Esophagus muscularis mucosa (tissue), 4 donors: ENCODE data around the gene HBZ. TPM values are rescaled to one million over a fixed set of nuclear protein-coding genes. Genes with fewer than 3 reads are reported as not detected.
A peak's percentile ranks its signal among the peaks of the same experiment; 100 is the strongest.
"Not testable (repeated sequence)": the region's sequence is repeated elsewhere in the genome, so short reads cannot be mapped to it uniquely, and the experiment has no call there.

ENCODE experiments used
- DNase-seq: peaks from one replicate; pipeline ENCODE4 v3.0.0-alpha.2; 2017; ENCODE audit errors: extremely low spot score
- H3K27ac ChIP-seq, 4 donors: fragments of 200-600 bp; sonication (generic); replicated peaks in 1 of 4; 1 replicate in 3 of 4; 2 replicates in 1 of 4; pipeline ENCODE4 v1.5.1; 2016 to 2019; ENCODE audit warnings: mild to moderate bottlenecking in 1 of 4
- H3K27me3 ChIP-seq, 4 donors: fragments of 200-600 bp; sonication (generic); one replicate each; pipeline versions ENCODE4 v1.5.1 to v1.6.0; 2016 to 2019
- H3K36me3 ChIP-seq, 4 donors: fragments of 200-600 bp; sonication (generic); one replicate each; pipeline ENCODE4 v1.5.1; 2016 to 2019
- H3K4me1 ChIP-seq, 4 donors: fragments of 200-600 bp; sonication (generic); one replicate each; pipeline ENCODE4 v1.5.1; 2016 to 2019
- H3K4me3 ChIP-seq, 4 donors: fragments of 200-600 bp; sonication (generic); 1 replicate in 2 of 4; 2 replicates in 2 of 4; pipeline ENCODE4 v1.5.1; 2016 to 2019; ENCODE audit warnings: mild to moderate bottlenecking in 4 of 4, moderate library complexity in 1 of 4
- H3K9me3 ChIP-seq, 4 donors: fragments of 200-600 bp; sonication (generic); 1 replicate in 3 of 4; 2 replicates in 1 of 4; pipeline ENCODE4 v1.5.1; 2016 to 2019
- EP300 ChIP-seq: sonication (generic); formaldehyde crosslinking; IDR thresholded peaks from one replicate; pipeline ENCODE4 v1.6.1; 2017; ENCODE audit warnings: antibody characterized with exemption
- POLR2A ChIP-seq: fragments of 450-650 bp; IDR thresholded peaks from one replicate; pipeline ENCODE4 v1.6.1; 2017; ENCODE audit warnings: antibody characterized with exemption, moderate library complexity, mild to moderate bottlenecking, low read depth
- POLR2AphosphoS5 ChIP-seq, 2 donors: sonication (generic); formaldehyde crosslinking; IDR thresholded peaks; one replicate each; pipeline ENCODE4 v1.6.1; 2017; ENCODE audit warnings: antibody characterized with exemption in 2 of 2
- WGBS: methylation state at CpG from one replicate; pipeline ENCODE4 v1.1.5; 2018; 5-methylcytosine and 5-hydroxymethylcytosine counted together
- intact Hi-C: fragments of 100-400 bp; cut with DNase I; formaldehyde crosslinking; loops from one replicate; pipeline ENCODE4 v1.15.1; 2023
- total RNA-seq, 4 donors: library from RNA; depleted of rRNA; stranded (reverse); fragments of >200 nt; gene quantifications; one replicate each; pipeline versions ENCODE4 v1.1.0 to v1.2.1, GENCODE V29; 2016
- TF ChIP-seq, protein P1 (sequence below), 3 experiments: fragments of 200-600 bp in 2 of 3; fragments of 450-650 bp in 1 of 3; sonication (generic) in 2 of 3; IDR thresholded peaks; one replicate each; pipeline ENCODE4 v1.5.1; 2017 to 2019; ENCODE audit warnings: antibody characterized with exemption in 3 of 3, mild to moderate bottlenecking in 2 of 3, moderate library complexity in 1 of 3

Gene HBZ
- total RNA-seq, 4 donors from 2014 or later: not detected

DNA sequence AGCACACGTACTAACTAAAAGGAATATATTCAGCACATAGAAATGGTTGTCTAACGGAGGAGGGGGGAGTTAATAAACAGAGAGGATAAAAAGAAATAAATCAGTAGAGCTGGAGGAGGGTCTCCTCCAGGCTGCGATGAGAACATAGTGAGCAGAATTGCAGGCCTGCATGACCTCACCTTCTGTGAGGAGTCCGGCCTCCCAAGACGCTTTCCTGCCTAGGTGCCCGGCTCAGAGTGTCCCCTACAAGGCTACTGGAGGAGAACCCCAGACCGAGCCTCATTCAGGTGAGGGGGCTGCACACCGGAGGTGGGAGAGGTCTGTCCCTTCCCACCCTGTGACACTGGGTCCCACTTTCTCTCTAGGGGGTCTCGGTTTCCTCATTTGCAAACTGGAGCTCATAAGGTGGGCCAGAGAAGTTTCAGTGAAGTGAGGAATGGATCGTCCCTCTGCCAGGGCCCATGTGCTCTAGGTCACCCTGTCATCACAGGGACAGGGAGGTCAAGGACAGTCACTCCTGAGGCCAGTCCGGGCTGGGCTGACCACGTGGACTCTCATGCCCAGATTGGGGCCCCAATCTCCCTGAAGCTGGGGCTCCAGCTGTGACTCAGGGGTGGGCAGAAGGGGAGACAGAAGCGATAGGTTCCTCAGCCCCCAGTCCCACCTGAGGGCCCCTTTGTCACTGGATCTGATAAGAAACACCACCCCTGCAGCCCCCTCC, 10.0 kb downstream of the HBZ start:
- 93% methylated on average over 12 of the region's 13 CpGs for WGBS
- TF ChIP-seq, protein P1, sequence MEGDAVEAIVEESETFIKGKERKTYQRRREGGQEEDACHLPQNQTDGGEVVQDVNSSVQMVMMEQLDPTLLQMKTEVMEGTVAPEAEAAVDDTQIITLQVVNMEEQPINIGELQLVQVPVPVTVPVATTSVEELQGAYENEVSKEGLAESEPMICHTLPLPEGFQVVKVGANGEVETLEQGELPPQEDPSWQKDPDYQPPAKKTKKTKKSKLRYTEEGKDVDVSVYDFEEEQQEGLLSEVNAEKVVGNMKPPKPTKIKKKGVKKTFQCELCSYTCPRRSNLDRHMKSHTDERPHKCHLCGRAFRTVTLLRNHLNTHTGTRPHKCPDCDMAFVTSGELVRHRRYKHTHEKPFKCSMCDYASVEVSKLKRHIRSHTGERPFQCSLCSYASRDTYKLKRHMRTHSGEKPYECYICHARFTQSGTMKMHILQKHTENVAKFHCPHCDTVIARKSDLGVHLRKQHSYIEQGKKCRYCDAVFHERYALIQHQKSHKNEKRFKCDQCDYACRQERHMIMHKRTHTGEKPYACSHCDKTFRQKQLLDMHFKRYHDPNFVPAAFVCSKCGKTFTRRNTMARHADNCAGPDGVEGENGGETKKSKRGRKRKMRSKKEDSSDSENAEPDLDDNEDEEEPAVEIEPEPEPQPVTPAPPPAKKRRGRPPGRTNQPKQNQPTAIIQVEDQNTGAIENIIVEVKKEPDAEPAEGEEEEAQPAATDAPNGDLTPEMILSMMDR (IDR thresholded peaks at IDR 0.05): no peak
- TF ChIP-seq EP300: no peak
- no peak for TF ChIP-seq POLR2AphosphoS5 (IDR thresholded peaks at IDR 0.05)
- TF ChIP-seq POLR2A: no peak
- no peak for DNase-seq
- Histone ChIP-seq H3K4me1 (peaks cover 19 to 21% (median 20%) of the 10 kb centered on the region in 4 donors), H3K27ac (no peak overlapping the region), H3K4me3 (no peak overlapping the region), H3K9me3 (no peaks in the 10 kb centered on the region), H3K36me3 (no peaks in the 10 kb centered on the region), H3K27me3 (peaks cover 10 to 83% (median 25%) of the 10 kb centered on the region in 4 donors)
- intact Hi-C loops: no loop called here

DNA sequence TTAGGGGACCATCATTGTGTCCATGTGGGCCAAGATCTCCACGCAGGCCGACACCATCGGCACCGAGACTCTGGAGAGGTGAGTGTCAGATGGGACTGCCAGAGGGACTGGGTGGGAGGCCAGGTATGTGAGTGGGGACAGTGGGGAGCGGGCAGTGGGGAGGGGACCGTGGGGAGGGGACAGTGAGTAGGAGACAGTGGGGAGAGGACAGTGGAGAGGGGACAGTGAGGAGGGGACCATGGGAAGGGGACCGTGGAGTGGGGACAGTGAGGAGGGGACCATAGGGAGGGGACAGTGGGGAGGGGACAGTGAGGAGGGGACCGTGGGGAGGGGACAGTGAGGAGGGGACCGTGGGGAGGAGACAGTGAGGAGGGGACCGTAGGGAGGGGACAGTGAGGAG, 10.7 kb downstream of the HBZ start:
- intact Hi-C loops, H3K4me3 ChIP-seq, H3K36me3 ChIP-seq, H3K27ac ChIP-seq, DNase-seq, H3K9me3 ChIP-seq: not testable (repeated sequence)
- 78% methylated on average over 10 of the region's 10 CpGs for WGBS
- Histone ChIP-seq H3K27me3 (peaks cover 10 to 83% (median 32%) of the 10 kb centered on the region in 4 donors), H3K4me1 (peaks cover 19 to 21% (median 20%) of the 10 kb centered on the region in 4 donors)

DNA sequence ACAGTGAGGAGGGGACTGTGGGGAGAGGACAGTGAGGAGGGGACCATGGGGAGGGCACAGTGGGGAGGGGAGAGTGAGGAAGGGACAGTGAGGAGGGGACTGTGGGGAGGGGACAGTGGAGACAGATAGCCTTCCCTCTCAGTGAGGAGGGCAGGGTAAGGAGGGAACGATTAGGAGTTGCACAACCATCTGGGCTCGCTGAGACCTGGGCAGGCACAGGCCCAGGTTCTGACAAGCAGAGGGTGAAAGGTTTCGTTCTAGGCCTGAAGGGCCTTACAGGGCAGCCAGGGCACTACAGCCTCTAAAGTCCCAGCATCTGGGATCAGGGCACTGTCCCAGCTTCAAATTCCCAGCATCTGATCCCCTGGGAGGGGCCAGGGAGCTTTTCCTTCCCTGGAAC, 11.3 kb downstream of the HBZ start:
- H3K27ac ChIP-seq, H3K4me3 ChIP-seq, H3K9me3 ChIP-seq, intact Hi-C loops, H3K36me3 ChIP-seq, DNase-seq: not testable (repeated sequence)
- peaks cover 10 to 84% (median 37%) of the 10 kb centered on the region in 4 donors for H3K27me3 ChIP-seq
- peaks cover 19 to 21% (median 20%) of the 10 kb centered on the region in 4 donors for H3K4me1 ChIP-seq
- 29% methylated on average over 3 of the region's 3 CpGs for whole genome bisulfite sequencing

DNA sequence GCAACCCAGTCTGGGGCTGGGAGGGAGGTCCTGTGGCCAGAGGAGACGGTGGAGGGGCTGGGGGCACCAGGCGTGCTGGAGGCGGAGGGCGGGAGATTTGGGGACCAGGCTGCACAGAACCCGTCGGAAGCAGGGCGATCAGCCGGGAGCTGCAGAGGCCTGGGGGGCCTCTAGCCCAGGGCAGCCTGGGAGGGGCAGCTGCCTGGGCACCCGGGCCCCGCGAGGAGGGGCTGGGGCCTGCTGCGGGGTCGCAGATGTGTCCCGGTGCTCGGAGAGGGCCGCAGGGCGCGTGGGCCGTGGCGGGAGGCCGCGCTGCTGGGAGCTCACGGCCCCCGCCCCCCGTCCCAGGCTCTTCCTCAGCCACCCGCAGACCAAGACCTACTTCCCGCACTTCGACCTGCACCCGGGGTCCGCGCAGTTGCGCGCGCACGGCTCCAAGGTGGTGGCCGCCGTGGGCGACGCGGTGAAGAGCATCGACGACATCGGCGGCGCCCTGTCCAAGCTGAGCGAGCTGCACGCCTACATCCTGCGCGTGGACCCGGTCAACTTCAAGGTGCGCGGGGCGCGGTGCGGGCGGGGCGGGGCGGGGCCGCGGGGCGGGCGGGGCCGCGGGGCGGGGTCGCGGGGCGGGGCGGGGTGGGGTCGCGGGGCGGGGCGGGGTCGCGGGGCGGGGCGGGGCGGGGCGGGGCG, 11.8 kb downstream of the HBZ start:
- H3K36me3 ChIP-seq, intact Hi-C loops, H3K9me3 ChIP-seq, DNase-seq, H3K27ac ChIP-seq, H3K4me3 ChIP-seq: not testable (repeated sequence)
- H3K4me1 ChIP-seq: peaks cover 19 to 21% (median 20%) of the 10 kb centered on the region in 4 donors
- peaks cover 10 to 84% (median 43%) of the 10 kb centered on the region in 4 donors for H3K27me3 ChIP-seq
- WGBS: no CpG with 5 or more reads among the region's 80 CpGs

DNA sequence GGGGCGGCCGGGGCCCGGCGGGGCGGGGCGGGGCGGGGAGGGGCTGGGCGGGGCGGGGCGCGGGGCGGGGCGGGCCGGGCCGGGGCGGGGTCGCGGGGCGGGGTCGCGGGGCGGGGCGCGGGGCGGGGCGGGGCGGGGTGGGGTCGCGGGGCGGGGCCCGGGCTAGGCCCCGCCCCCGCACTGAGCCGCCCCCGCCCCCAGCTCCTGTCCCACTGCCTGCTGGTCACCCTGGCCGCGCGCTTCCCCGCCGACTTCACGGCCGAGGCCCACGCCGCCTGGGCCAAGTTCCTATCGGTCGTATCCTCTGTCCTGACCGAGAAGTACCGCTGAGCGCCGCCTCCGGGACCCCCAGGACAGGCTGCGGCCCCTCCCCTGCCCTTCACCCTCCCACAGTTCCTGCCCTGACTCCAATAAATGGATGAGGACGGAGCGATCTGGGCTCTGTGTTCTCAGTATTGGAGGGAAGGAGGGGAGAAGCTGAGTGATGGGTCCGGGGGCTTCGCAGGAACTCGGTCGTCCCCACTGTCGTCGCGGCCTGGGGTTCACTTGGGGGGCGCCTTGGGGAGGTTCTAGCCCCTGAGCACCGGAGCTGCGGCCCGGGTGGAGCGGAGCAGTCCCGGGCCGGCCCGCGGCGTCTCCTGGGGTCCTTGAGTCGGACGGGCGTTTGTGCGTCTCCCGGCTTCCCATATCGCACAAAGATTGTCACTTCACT, 12.5 kb downstream of the HBZ start:
- WGBS: no CpG with 5 or more reads among the region's 77 CpGs

More for the DNA sequence above, 12.5 kb downstream of the HBZ start:
- H3K27ac ChIP-seq: no peak overlapping the region
- H3K9me3 ChIP-seq: no peaks in the 10 kb centered on the region
- peak overlapping the region in 3 of 4 donors; percentile 17 to 30 (median 25) for H3K4me3 ChIP-seq
- DNase-seq: no peak
- H3K4me1 ChIP-seq: peaks cover 19 to 21% (median 20%) of the 10 kb centered on the region in 4 donors
- peaks cover 10 to 87% (median 43%) of the 10 kb centered on the region in 4 donors for H3K27me3 ChIP-seq
- no peak for TF ChIP-seq POLR2A
- TF ChIP-seq, protein P1 (IDR thresholded peaks at IDR 0.05): no peak
- TF ChIP-seq POLR2AphosphoS5 (IDR thresholded peaks at IDR 0.05): no peak
- TF ChIP-seq EP300: no peak
- H3K36me3 ChIP-seq: no peaks in the 10 kb centered on the region
- intact Hi-C loops: no loop called here
